ENCODE data around the gene RGSL1. TPM values are rescaled to one million over a fixed set of nuclear protein-coding genes. Genes with fewer than 3 reads are reported as not detected.

The RGSL1 gene
- polyA plus RNA-seq, 3 donors: not detected

DNA sequence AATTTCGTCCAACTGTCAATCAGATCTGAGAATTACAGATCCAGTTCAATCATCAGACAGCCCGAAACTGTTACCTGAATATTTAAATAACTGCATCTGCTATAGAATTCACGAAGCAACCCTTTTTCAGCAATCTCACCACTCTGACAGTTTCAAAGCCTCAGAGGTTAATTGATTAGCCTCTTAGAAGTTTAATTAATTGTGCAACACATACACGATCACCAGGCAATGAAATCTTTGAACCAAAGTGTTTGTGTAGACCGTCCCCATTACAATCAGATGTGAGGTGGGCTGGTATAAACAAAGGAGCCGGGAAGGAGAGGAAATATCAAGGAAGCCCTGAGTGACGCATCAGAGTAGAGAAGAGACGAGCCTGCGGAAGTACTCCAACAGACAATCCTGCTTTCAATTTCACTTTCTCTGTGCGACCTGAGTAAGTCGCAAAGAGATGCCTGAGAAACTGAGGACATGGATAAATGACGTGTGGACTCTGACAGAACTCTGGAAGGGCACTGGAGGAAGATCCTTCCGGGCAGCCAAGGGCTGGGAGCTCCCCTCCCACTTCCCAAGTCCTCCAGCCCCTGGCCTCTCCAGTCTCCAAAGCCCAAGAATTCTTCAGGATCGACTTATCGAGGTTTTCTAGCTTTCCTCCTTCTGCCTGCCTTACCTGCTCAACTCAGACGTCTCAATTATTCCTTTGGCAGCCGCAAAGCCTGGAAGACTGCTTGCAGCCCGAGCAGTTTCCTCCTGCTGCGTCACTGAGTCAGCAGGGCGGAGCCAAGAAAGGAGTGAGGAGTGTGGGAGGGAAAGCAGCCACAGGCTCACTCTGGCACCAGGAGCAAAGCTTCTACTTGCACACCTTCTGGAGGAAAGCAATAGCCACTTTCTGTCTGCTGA is 138.8 kb downstream of the RGSL1 start, which contains the start of gene RNASEL:
Gene RNASEL, minus strand, starts transcription at position 757 of the 897 bp plus-strand sequence. CDS start 2,450 bp downstream, outside the sequence.
- Mint-ChIP-seq H3K9me3 (peaks cover 0 to 9% (median 7%) of the 10 kb centered on the region in 7 donors), H3K4me3 (peak within 1 kb of the TSS; percentile 97 to 100), H3K36me3 (peaks cover 18 to 22% of the 10 kb centered on the region in 2 donors), H3K27ac (peak within 1 kb of the TSS; percentile 98 to 100 (median 99)), H3K27me3 (ENCODE audit: low read depth in 3 of 3) (peaks cover 0 to 3% (median 3%) of the 10 kb centered on the region in 3 donors), H3K4me1 (peaks cover 50% of the 10 kb centered on the region)
- Histone ChIP-seq H3K9ac (ENCODE audit: insufficient read depth, low read length, poor library complexity, severe bottlenecking) (peak within 1 kb of the TSS; percentile 92), H3K9me3 (replicated peaks in 1 of 2; ENCODE audit: control insufficient read depth in 1 of 2, insufficient read depth in 1 of 2, low read length in 2 of 2) (peaks cover 5 to 9% of the 10 kb centered on the region in 2 donors), H3K36me3 (replicated peaks in 1 of 2; ENCODE audit: control insufficient read depth in 1 of 2, insufficient read depth in 2 of 2, low read length in 2 of 2) (peaks cover 0 to 7% of the 10 kb centered on the region in 2 donors), H3K27ac (ENCODE audit: low read depth in 1 of 2, low read length in 2 of 2) (peak within 1 kb of the TSS; percentile 86 to 98), H4K20me1 (ENCODE audit: insufficient read depth, low read length) (peaks cover 4% of the 10 kb centered on the region), H2AFZ (ENCODE audit: insufficient read depth, low read depth, low read length, poor library complexity, severe bottlenecking) (peak within 1 kb of the TSS; percentile 87), H3K79me2 (ENCODE audit: insufficient read depth, low read length) (peaks cover 41% of the 10 kb centered on the region), H3K4me3 (replicated peaks in 1 of 3; ENCODE audit: low read depth in 2 of 3, low read length in 3 of 3) (peak within 1 kb of the TSS; percentile 83 to 100 (median 86)), H3K27me3 (ENCODE audit: control insufficient read depth in 2 of 2, insufficient read depth in 2 of 2, low read length in 2 of 2) (no peaks in the 10 kb centered on the region), H3K4me2 (replicated peaks; ENCODE audit: extremely low read depth, low read length, poor library complexity, severe bottlenecking) (peak within 1 kb of the TSS; percentile 72), H3K4me1 (ENCODE audit: control insufficient read depth in 1 of 2, insufficient read depth in 2 of 2, low read length in 2 of 2) (peaks cover 34 to 56% of the 10 kb centered on the region in 2 donors)
- intact Hi-C loops (cut with micrococcal nuclease): loop anchor here in 1 of 2 donors (10.0 kb wide), 1 partner anchor 194 kb away; the partner anchor contains the start of gene GLUL
- peak; percentile 64 to 84 (median 81) for DNase-seq
- 5% methylated on average over 9 of the region's 20 CpGs for WGBS (ENCODE audit: insufficient coverage)
- TF ChIP-seq, protein P1, sequence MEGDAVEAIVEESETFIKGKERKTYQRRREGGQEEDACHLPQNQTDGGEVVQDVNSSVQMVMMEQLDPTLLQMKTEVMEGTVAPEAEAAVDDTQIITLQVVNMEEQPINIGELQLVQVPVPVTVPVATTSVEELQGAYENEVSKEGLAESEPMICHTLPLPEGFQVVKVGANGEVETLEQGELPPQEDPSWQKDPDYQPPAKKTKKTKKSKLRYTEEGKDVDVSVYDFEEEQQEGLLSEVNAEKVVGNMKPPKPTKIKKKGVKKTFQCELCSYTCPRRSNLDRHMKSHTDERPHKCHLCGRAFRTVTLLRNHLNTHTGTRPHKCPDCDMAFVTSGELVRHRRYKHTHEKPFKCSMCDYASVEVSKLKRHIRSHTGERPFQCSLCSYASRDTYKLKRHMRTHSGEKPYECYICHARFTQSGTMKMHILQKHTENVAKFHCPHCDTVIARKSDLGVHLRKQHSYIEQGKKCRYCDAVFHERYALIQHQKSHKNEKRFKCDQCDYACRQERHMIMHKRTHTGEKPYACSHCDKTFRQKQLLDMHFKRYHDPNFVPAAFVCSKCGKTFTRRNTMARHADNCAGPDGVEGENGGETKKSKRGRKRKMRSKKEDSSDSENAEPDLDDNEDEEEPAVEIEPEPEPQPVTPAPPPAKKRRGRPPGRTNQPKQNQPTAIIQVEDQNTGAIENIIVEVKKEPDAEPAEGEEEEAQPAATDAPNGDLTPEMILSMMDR (IDR thresholded peaks at IDR 0.05): no peak

DNA sequence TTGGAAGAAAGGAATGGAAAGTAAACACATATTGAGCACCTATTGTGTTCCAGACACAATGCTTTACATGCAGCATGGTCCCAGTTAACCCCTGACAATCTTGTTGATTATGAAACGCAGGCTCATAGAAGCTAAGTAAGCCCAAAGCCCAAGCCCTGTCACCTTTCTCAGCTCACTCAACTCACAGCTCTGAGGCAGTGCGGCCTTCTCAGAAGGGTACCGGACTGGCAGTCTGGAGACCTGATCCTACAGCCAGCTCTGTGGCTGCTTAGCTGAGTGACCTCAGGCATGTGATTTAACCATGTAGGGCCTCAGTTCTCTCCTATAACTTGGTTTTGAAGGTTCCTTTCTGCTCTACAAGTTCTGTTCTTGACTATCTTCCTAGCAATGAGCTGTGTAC is 139.6 kb downstream of the RGSL1 start:
- Histone ChIP-seq H3K79me2 (ENCODE audit: insufficient read depth, low read length) (peaks cover 40% of the 10 kb centered on the region), H3K4me3 (replicated peaks in 1 of 3; ENCODE audit: low read depth in 2 of 3, low read length in 3 of 3) (peak overlapping the region in 1 of 3 experiments; percentile 86), H2AFZ (ENCODE audit: insufficient read depth, low read depth, low read length, poor library complexity, severe bottlenecking) (peak overlapping the region; percentile 87), H3K27ac (ENCODE audit: low read depth in 1 of 2, low read length in 2 of 2) (peak overlapping the region; percentile 86 to 98), H4K20me1 (ENCODE audit: insufficient read depth, low read length) (no peaks in the 10 kb centered on the region), H3K9ac (ENCODE audit: insufficient read depth, low read length, poor library complexity, severe bottlenecking) (no peak overlapping the region), H3K4me2 (replicated peaks; ENCODE audit: extremely low read depth, low read length, poor library complexity, severe bottlenecking) (peak overlapping the region; percentile 72), H3K27me3 (ENCODE audit: control insufficient read depth in 2 of 2, insufficient read depth in 2 of 2, low read length in 2 of 2) (no peaks in the 10 kb centered on the region), H3K4me1 (ENCODE audit: control insufficient read depth in 1 of 2, insufficient read depth in 2 of 2, low read length in 2 of 2) (peaks cover 37 to 57% of the 10 kb centered on the region in 2 donors), H3K36me3 (replicated peaks in 1 of 2; ENCODE audit: control insufficient read depth in 1 of 2, insufficient read depth in 2 of 2, low read length in 2 of 2) (no peaks in the 10 kb centered on the region), H3K9me3 (replicated peaks in 1 of 2; ENCODE audit: control insufficient read depth in 1 of 2, insufficient read depth in 1 of 2, low read length in 2 of 2) (peaks cover 5 to 9% of the 10 kb centered on the region in 2 donors)
- peaks cover 13 to 17% of the 10 kb centered on the region in 2 donors for H3K36me3 Mint-ChIP-seq
- H3K4me3 Mint-ChIP-seq: peak overlapping the region; percentile 97 to 100
- 97% methylated on average over 3 of the region's 3 CpGs for WGBS (ENCODE audit: insufficient coverage)
- H3K27me3 Mint-ChIP-seq (ENCODE audit: low read depth in 3 of 3): peaks cover 0 to 3% (median 3%) of the 10 kb centered on the region in 3 donors
- DNase-seq: no peak
- intact Hi-C loops (cut with micrococcal nuclease): loop anchor here in 1 of 2 donors (10.0 kb wide), 1 partner anchor 195 kb away; the partner anchor contains the start of gene GLUL
- TF ChIP-seq, protein P1 (IDR thresholded peaks at IDR 0.05): no peak
- peaks cover 0 to 9% (median 7%) of the 10 kb centered on the region in 7 donors for H3K9me3 Mint-ChIP-seq
- peak overlapping the region in 6 of 7 donors; percentile 20 to 100 (median 99) for H3K27ac Mint-ChIP-seq
- H3K4me1 Mint-ChIP-seq: peaks cover 50% of the 10 kb centered on the region

Measured in CD14-positive monocyte (primary cell).